ENCODE data around the gene MCRS1. TPM values are rescaled to one million over a fixed set of nuclear protein-coding genes. Genes with fewer than 3 reads are reported as not detected.
"Not testable (repeated sequence)": the region's sequence is repeated elsewhere in the genome, so short reads cannot be mapped to it uniquely, and the experiment has no call there.

The MCRS1 gene
- polyA plus RNA-seq, 10 donors: 45.8 to 61.2 (median 55.2) TPM

DNA sequence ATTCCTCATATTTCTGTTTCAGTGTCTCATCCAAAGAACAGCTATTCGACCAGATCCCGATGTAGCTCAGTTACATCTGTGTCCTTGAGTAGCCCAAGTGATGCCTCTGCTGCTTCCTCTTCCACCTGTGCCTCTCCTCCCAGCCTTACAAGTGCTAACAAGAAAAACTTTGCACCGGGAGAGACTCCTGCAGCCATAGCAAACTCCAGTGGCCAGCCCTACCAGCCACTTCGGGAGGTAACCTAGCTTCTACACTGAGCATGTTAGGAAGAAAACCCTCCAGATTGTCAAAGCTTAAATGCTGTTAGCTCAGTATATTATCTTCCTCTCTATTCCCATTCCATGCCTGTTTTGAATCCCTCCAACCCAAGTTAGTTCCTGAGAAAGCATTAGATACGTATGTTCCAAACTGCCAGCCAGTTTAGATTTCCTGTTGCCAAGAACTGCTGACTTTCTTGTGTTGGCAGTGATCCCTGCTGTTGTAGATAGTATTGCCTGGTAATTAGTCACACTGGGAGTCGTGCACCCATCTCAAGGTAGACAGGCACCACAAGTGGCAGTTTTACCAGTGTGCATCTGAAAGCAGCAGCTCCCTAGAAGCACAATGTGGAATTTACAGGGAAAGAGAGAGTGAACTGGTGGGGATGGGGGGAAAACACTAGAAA is 43.1 kb downstream of the MCRS1 start:
- DNase-seq: no peak

DNA sequence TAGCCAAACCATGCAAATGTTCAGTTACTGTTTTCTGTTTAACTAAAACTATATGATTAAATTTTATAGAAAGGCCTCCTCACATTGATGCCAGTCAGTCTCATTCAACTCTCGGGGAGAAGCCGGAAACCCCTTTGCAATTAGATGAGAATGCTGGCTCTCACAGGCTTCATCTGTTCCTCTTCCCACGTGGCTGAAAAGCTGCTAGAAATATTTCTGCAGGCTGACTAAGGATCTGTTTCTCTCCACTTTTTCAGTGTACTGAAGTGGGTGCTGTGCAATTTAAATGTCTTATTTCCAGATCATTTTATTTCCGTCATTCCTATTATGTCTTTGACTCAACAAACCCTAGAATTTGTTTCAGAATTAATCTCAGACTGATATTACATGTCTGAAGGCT is 46.6 kb downstream of the MCRS1 start:
- DNase-seq: no peak

DNA sequence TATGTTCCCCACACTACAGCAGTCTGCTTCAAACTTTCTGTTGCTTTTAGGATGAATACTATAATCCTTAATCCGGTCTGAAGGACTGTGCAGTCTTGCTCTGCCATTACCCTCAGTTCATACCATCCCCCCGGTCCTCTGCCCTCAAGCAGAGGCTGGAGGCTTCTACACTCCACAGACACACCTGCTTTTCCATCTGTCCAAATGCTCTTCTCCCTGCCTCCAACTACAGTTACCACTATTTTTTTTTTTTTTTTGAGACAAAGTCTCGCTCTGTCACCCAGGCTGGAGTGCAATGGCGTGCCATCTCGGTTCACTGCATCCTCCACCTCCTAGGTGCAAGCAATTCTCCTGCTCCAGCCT is 48.4 kb downstream of the MCRS1 start:
- no peak for DNase-seq

DNA sequence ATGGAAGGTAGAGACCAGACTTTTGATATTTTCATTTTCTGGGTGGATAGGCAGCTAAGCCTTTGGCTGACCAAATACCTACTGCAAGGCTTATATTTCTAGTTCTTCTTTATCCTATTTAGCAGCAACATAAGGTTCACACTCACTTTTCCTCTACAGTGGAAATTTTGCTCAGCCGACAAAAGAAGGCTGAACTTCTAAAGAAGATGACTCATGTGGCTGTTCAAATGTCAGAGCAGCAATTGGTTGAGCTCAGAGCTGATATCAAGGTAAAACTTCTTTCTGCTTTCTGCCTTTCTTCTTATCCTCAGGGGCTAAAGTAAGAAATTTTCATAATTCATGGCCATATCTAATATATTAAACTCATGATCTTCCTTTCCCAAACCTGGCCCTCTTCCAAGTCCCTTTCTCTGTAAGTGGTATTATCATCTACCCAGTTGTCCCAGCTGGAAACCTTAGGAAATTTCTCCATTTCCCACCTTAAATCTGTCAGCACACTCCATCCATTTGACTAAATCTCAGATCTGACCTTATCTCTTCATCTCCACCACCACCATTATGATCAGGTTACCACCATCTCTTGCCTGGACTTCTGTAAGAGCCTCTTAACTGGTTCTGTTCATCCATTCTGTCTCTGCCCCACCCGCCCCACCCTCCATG is 48.9 kb downstream of the MCRS1 start:
- DNase-seq: no peak

DNA sequence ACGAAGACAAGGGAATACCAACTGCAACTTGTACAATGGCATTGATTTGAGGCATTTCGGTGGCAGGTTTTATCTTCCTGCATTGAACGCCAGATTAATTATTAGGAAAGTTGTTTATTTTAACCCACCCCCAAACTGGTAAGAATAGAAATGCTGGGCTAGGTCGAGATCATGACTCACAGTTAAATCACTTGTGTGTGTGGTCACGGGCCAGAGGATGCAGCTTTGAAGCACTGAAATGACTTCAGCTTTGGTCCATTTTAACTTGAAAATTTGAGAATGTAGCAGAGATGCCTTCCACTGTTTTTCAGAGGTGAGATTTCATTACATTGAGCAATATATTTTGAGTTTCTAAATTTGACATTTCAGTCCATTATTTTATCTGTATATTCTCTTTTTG is 52.7 kb downstream of the MCRS1 start:
- peak in 1 of 3 donors; percentile 38 for DNase-seq

DNA sequence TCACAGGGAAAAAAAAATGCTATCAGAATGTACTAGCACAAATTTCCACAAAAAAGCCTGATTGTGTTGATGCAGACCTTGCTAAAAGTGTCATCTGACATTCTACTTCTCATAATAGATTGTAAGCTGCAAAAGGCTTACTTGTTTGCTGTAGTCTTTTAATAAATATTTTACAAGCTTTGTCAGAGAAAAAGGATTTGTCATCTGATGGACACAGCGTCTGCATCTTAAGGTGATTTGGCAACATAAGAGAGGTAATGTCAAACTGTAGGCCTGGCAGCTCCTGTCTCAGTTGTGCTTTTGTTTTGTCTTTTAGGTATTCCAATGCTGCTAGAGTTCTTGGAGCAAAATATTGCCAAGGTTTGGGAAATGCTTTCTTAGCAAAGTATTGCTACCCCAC is 55.4 kb downstream of the MCRS1 start:
- no peak for DNase-seq

DNA sequence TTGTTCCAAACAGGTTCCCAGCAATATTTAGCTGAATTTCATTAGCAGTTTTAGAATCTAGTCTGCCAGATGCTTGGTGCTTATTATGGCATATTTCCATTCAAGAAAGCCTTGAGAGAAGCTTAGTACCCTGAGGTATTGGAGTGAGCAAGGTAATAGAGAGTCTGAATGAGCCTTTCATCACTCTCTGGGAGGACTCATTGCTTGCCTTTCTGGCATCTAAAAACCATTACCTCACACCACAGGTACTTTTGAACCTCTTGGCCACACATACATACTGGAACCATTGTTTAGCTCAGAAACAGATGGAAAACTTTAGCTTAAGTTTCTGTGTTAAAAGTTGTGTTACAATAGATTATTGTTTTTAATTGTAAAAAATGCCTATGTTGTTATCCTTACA is 56.5 kb downstream of the MCRS1 start:
- DNase-seq: no peak

DNA sequence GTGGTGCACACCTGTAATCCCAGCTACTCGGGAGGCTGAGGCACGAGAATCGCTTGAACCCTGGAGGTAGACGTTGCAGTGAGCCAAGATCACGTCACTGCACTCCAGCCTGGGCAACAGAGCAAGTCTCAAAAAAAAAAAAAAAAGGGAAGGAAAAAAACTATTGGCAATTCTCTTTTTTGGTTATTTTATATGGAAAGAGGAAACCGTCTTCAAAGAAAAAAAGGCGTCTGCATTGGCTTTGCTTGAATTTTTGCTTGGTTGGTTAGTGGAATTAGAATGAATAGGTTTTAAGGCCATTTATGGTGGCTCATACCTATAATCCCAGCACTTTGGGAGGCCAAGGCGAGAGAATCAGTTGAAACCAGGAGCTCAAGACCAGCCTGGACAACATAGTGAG is 58.3 kb downstream of the MCRS1 start:
- not testable (repeated sequence) for DNase-seq

Other genes with a start within 250 kb of the MCRS1 start
- gene TROAP, start 244.9 kb downstream of the MCRS1 start, polyA plus RNA-seq (ENCODE audit: insufficient read length in 10 of 10): 10 to 100 TPM in 6 of 10 donors, 1 to 10 TPM in 4; 8.2 to 22.0 (median 11.0) TPM
- under 1 TPM in 1 of 10 donors, not detected in 9; 0.10 TPM for gene C1QL4, start 231.0 kb downstream of the MCRS1 start, polyA plus RNA-seq (ENCODE audit: insufficient read length in 10 of 10)
- gene DNAJC22, start 221.3 kb downstream of the MCRS1 start, polyA plus RNA-seq (ENCODE audit: insufficient read length in 10 of 10): under 1 TPM in 8 of 10 donors, not detected in 2; 0.03 to 0.24 (median 0.16) TPM
- gene SPATS2, start 200.7 kb downstream of the MCRS1 start, polyA plus RNA-seq (ENCODE audit: insufficient read length in 10 of 10): 10 to 100 TPM; 23.0 to 37.0 (median 28.1) TPM
- 1 to 10 TPM in 9 of 10 donors, under 1 TPM in 1; 0.63 to 2.7 (median 1.4) TPM for gene KCNH3, start 29.1 kb downstream of the MCRS1 start, polyA plus RNA-seq (ENCODE audit: insufficient read length in 10 of 10)
- 1 to 10 TPM in 5 of 10 donors, under 1 TPM in 5; 0.54 to 2.9 (median 1.1) TPM for gene FAM186B, start 37.5 kb upstream of the MCRS1 start, polyA plus RNA-seq (ENCODE audit: insufficient read length in 10 of 10)
- gene PRPF40B, start 55.4 kb upstream of the MCRS1 start, polyA plus RNA-seq (ENCODE audit: insufficient read length in 10 of 10): 10 to 100 TPM; 10.9 to 18.1 (median 12.5) TPM
- gene FMNL3, start 139.3 kb upstream of the MCRS1 start, polyA plus RNA-seq (ENCODE audit: insufficient read length in 10 of 10): 10 to 100 TPM; 22.4 to 37.9 (median 26.4) TPM
- gene TMBIM6, start 173.4 kb upstream of the MCRS1 start, polyA plus RNA-seq (ENCODE audit: insufficient read length in 10 of 10): 100 to 1,000 TPM; 238 to 318 (median 275) TPM